Activated T-helper 1 cell treated with anti-CD3 and anti-CD28 coated beads, Interleukin-2, amount 50 U/mL, for 16 hours (primary cell): Measurements from ENCODE around the gene LLGL1.

Experiments used
- DNase-seq, 2 donors: peaks; one replicate each; pipeline ENCODE4 v3.0.0-alpha.2; 2020; ENCODE audit warnings: low read depth in 1 of 2, low spot score in 1 of 2

Gene LLGL1

DNA sequence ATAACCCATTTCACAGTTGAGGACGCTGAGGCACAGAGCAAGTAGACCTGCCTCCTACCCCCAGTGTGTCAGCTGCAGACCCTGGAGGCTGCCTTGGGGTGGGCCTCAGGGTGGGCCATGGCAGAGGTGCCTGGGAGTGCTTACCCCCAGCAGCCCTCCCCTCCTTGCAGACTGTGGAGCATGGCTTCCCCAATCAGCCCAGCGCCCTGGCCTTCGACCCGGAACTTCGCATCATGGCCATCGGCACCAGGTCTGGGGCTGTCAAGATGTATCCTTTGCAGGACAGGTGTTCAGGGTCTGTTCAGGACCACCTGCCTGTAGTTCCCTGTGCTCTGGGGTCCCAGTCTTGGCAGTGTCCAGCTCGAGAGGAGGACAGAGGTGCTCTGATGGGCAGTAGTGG, 4.3 kb downstream of the LLGL1 start:
- no peak for DNase-seq

DNA sequence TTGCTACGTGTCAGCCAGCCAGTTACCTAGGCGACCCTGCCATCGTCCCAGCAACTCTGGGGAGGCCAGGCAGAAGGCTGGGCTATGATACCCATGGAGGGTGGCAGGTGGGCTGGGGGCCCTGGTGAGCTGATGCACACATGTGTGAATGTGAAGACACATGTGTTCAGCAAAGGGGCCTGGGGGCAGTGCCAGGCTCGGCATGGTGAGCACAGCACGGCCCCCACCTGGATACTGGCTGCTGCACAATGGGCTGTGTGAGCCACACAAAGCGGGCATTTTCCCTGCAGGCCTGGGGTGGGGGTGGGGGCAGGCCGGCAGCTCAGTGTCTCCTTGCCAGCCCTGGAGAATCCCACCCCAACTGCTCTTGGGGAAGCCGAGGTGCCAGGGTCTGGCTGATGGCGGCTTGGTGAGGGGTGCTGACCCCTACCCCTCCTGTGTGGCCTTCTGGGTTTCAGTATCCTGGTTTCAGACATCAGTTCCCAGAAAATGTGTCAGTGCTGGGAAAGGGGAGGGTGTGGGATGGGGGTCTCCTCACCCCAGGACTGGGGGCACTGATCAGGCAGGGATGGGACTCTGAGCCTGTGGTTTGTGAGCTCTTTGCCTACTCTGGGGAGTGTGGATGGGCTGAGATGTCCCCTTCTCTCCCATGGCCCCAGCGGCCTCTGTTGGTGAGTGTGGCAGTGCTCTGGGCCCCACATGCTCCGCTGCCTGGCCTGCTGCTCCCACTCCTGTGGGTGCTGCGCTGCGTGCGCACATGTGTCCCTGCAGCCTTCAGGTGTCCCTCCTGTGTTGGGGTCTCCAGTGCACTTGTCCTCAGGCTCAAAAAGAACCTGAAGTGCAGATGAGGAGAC, 5.1 kb downstream of the LLGL1 start:
- no peak for DNase-seq

DNA sequence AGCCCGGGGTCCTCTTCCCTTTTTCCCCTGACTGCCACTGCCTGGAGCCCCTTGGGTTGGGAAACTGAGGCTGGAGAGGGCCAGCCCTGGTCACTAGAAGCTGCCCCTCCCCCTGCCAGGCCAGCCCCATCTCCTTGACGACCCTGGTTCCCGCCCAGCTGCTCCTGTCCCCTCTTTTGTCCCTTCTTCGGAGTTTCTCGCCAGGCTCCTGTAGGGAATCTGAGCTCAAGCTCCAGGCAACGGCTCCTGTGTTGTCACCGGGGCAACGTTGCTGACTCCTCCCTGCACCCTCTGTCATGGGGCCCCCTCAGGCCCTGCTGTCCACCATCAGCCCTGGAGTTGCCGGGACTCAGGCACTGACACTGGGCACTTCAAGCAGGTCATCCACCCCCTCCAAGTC, 5.7 kb downstream of the LLGL1 start:
- DNase-seq = no peak

DNA sequence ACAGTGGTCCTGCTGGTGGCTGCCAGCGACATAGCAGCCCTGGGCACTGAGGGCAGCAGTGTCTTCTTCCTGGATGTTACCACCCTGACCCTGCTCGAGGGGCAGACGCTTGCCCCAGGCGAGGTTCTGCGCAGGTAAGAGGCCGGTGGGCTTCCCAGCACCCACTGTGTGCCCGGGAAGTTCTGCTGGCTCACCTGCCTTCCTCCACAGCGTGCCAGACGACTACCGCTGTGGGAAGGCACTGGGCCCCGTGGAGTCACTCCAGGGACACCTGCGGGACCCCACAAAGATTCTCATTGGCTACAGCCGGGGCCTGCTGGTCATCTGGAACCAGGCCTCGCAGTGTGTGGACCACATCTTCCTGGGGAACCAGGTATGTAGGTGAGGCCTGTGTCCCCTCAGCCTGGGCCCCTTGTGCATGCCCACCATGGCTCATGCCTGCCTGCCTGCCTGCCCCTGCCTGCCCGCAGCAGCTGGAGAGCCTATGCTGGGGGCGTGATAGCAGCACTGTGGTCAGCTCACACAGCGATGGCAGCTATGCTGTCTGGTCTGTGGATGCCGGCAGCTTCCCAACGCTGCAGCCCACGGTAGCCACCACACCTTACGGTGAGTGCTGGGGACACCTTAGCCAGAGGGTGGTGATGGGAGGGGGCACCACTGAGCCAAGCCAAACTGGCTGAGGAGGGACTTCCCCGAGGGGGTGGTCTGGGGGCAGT, 8.5 kb downstream of the LLGL1 start:
- no peak for DNase-seq

DNA sequence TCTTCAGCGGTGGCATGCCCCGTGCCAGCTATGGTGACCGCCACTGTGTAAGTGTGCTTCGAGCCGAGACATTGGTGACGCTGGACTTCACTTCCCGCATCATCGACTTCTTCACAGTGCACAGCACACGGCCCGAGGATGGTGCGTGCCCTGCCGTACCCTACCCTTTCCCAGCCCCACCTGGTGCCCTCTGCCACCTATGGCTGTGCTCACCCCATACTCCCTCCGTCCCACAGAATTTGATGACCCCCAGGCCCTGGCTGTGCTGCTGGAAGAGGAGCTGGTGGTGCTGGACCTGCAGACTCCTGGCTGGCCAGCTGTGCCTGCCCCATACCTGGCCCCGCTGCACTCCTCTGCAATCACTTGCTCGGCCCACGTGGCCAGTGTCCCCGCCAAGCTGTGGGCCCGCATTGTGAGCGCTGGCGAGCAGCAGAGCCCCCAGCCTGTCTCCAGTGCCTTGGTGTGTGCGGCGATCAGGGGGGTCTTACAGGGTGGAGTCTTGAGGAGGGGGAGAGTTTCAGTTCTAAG, 9.5 kb downstream of the LLGL1 start:
- DNase-seq = no peak

DNA sequence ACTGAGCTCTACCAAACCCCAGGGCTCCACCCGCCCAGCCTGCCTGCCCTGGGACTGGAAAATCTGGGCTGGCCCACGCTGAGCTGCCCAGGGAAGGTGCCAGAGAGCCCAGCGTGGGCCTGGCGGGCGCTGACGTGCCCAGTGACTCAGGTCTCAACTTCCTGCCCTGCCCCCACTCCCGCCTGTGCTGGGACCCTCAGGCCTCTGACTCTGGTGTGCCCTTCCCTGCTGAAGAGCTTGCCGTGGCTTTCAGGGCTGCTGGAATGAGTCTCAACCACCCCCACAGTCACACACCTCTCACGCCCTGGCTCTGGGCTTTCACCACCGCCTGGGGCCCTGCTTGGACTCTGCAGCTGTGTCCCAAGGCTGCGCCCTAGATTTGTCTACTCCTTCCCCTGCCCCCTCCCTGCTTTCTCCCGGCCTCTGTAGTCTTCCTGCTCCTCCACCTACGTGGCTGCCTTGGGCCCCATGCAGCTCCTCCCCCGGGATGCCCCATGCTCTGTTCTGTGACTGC, 10.4 kb downstream of the LLGL1 start:
- no peak for DNase-seq

DNA sequence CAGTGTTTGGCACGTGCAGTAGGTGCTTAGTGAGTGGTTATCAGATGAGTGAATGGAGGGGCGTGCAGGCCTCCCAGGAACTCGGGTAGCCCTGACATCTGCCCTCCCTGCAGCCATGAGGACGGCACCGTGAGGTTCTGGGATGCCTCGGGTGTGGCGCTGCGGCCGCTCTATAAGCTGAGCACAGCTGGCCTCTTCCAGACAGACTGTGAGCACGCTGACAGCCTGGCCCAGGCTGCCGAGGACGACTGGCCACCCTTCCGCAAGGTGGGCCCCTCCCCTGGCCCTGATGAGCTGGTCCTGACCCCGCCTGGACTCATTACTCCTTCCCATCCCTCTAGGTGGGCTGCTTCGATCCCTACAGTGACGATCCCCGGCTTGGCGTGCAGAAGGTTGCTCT, 11.1 kb downstream of the LLGL1 start:
- no peak for DNase-seq

DNA sequence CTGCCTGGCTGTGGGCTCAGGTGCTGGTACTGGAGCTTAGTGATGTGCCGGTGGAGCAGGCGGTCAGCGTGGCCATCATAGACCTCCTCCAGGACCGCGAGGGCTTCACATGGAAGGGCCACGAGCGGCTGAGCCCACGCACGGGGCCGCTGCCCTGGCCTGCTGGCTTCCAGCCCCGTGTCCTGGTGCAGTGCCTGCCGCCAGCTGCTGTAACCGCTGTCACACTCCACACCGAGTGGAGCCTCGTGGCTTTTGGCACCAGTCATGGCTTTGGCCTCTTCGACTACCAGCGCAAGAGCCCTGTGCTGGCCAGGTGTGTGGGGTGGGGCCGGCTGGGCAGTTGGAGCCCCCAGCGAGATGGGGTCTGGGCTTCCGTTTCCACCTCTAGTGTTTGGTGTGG, 12.0 kb downstream of the LLGL1 start:
- no peak for DNase-seq

DNA sequence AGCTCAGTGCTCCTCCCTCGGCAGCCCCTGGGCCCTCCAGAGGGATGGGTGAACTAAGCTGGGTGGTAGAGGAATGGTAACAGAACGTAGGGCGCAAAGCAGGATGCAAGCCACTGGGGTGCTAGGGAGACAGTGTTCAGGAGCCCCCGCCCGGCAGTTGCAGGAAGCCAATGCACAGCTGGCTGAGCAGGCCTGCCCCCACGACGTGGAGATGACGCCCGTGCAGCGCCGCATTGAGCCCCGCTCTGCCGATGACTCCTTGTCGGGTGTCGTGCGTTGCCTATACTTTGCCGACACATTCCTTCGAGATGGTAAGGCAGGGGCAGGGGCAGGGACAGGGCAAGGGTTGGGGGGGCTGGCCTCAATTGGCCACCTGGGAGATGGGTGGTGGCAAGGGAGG, 12.9 kb downstream of the LLGL1 start:
- DNase-seq = no peak

DNA sequence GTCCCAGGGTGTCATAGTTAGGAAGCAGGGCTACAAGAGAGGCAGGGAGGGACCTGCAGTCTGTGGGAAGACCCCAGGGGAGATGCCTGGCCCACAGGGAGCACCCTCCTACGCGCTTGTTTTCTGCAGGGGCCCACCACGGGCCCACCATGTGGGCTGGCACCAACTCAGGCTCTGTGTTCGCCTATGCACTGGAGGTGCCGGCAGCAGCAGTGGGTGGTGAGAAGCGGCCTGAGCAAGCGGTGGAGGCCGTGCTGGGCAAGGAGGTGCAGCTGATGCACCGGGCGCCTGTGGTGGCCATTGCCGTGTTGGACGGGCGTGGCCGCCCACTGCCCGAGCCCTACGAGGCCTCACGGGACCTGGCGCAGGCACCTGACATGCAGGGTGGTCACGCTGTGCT, 15.0 kb downstream of the LLGL1 start:
- DNase-seq = no peak

DNA sequence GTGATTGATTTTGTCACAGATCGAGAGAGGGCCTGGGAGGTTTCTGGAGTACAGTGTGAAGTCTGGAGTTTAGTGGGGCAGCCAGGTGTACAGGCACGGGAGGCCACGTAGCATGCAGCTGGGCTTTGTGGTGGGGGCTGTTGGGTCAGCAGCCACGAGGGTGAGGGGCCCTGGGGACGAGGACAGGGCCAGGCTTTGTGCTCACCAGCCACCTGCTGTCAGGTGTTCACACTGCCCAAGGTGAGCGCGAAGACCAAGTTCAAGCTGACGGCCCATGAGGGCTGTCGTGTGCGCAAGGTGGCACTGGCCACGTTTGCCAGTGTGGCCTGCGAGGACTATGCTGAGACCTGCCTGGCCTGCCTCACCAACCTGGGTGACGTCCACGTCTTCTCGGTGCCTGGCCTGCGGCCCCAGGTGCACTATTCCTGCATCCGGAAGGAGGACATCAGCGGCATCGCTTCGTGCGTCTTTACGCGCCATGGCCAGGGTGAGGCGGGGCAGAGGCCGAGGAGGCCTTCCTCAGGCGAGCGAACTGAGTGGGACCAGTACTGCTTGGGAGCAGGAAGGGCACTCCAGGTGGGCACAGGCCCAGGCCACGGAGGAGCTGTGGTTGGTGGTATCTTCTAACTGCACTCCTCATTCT, 15.9 kb downstream of the LLGL1 start:
- no peak for DNase-seq

DNA sequence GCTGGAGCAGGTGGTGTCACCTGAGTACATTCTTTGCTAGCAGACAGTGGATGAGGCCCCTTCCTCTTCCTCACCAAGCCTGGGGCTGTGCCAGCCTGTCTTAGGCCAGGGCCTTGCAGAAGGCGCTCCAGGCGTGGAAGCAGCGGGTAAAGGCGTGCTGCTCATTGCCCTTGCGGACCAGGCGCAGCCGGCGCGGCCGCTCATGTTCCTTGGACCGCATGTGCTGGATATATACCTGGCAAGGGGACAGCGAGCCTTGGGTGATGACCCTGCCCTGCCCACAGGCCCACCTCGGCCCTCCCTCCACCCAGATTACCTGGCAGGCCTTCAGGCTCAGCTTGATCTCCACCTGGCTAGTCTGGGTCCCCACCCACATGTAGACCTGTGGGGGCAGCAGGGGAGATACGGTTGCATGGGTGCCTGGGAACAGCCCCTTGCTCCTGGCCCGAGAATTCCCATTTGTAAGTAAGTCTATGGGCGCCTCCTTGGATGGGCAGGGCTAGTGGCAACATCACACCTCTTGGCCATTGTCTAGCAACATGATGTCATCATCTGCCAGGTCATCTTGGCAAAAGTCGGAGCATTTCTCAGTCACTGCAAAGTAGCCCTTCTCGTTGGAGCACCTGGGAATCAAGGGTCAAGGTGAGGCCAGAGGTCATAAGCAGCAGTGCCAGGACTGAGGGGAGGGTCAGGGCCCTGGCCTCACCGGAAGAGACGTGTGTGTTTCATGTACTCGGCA, 19.8 kb downstream of the LLGL1 start:
- no peak for DNase-seq

DNA sequence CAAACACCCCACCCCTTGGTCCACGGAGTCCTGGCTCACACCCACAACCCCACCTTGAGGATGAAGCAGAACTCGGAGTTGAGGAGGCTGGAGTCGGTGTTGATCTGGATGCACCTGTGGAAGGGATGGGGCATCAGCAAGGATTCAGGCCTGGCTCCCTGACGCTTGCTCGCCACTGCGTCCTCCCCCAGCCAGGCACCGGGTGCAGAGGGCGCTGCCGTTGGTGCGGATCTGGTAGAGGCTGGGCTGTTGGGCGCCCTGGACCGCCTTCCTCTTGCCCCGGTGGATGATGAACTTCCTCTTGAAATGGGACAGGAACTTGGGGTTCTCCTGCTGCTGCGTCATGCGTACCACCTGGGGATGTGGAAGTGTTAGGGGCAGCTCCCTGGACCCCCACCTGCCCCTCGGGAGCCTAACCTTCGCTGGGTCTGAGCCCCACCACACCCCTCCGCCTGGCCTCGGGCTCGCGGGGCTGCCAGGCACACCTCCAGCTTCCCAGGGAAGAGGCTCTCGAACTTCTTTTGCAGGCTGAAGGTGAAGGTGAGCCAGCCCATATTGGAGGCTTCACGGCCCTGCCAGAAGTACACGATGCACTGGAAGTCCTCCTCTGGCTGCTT, 20.8 kb downstream of the LLGL1 start:
- no peak for DNase-seq

DNA sequence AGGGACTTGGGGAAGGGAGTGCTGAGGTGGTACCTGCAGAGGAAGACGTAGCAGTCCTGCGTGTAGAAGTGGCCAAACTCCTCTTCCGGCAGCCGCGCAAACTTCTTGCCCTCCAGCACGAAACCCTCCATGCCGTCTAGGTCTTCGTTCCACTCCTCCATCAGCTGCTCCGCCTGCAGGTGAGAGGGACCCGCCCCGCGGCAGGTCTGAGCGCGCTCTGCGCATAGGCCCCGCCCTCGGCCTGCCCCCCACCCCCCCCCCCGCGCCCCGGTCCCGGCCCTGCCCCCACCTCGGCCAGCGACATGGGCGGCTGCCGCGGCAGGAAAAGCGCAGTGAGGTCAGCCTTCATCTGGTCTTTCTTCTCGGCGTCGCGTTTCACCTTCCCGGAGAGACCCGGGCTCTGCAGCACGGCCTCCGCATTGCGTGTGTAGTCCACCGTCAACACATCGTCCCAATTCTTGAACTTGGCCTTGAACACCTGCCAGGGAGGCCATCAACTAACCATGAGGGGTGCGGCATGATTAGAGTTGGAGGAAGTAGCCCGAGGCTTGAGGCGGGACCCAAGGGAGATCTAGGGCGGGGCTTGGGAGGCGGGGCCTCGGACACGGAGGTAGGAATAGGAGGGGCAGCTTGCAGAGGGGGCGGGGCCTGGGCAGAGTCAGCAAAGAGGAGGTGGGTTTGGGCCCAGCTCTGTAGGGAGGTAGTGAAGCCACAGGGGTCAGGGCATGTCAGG, 21.6 kb downstream of the LLGL1 start:
- DNase-seq = no peak

DNA sequence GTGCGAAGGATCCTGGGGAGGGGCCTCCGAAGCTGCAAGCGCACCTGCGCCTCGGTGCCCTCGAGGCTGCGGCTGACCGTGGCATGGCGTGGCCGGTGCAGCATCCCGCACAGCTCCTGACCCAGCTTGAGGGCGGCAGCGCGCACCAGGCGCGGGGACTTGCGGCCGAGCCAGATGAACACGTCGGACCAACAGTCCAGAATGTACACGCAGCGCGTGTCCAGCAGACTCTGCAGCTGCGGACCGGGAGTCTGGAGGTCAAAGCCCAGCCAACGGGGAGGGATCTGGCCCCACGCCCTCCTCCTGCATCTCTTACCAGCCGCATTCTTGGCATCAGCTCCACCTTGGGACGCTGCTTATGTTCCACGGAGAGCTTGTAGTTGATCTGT, 22.2 kb downstream of the LLGL1 start:
- no peak for DNase-seq

DNA sequence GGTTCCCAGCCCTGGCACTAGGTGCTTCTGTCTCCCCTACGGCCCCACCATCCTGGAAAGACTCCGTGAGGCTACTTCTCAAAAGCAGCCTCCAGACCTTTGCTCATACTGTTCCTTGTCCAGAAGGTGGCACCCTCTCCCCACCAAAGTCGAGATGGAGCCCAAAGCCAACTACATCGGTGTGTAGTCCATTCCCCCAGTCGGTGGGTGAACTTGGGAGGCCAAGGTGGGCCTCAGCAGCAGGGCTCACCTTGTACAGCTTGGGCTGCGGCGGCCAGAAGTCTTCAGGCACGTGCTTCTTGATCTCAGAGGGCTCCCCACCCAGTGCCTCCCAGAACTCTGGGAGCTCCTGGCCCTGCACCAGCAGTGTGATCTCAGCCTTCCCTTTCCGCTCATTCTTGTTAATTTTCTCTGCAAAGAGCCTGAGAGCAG, 22.9 kb downstream of the LLGL1 start:
- peak; percentile 17 to 37 for DNase-seq

DNA sequence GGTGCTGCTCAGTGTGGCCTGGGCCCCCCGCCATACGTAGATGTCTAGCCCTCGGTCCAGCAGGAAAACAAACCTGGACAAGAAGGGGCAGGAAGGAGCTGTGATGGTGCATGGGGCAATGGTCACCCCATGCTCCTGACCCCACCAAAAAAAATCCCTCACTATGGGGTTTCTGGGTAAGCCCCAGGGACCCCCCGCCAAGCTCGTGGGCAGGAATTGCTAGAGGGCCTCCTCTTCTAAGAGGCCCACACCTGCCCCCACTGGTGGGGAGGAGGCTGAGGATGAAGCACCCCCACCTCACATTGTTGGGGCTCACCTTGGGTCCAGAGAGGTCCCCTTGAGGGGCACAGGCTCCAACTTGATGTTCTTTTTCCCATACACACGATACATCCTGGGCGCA, 23.4 kb downstream of the LLGL1 start:
- DNase-seq = no peak

DNA sequence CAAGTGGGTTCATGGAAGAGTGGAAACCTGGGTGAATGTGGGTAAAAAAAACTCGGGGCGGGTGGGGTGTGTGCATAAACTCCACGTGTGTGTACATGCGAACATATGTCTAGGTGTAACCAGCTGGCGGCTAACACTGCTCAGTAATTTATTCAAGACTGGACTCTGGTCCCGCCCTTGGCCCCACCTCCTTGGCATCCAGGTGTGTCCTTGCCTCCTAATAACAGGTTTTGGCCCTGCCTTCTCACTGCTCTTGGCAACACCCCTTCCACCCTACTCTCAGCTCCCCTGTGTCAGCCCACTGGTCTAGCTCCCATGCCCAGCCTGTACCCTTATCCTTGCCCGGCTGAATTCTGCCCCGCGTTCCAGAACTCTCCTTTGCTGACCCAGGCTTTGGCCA, 24.8 kb downstream of the LLGL1 start:
- DNase-seq = no peak

DNA sequence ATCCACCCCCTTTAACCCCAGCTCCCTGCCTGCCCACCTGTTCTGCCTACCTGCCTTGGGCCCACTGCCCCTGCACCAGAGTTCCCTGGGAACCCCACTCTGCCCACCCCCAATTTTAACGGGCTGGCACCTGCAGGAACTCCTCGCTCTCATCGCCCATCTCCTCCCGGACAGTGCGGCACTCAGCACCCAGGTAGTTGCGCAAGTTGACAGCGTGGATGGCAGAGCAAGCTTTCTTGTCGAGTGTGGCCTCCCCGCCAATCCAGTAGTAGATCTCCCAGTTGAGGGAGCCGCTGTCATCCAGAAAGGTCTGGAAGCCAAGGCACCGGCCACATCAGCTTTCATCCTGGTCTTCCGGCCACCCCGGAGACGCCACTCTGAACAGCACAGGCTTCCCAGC, 25.3 kb downstream of the LLGL1 start:
- DNase-seq = no peak

DNA sequence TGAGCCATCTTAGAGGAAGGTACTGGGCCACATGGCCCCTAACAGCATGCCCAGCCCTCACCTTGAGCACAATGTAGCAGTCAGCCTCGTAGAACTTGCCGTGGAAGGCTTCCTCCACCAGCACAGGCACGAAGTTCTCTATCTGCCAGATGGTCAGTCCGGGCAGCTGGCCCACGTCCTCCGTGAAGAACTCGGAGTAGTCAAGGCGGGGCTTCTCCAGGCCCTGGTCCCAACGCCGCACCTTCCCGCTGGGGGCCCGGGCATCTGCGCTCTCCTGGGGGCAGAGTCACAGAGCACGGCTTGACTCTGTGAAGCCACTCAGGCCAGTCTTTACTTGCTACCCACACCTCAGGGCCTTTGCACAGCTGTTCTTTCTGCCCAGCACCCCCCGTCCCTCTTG, 25.8 kb downstream of the LLGL1 start:
- no peak for DNase-seq
